Ovary (tissue), 9 donors: ENCODE measurements around the gene RFXANK. TPM values are rescaled to one million over a fixed set of nuclear protein-coding genes. Genes with fewer than 3 reads are reported as not detected.

ENCODE experiments used
- DNase-seq, 5 donors: peaks; one replicate each; pipeline ENCODE4 v3.0.0-alpha.2; 2019 to 2020
- H3K27ac ChIP-seq, 2 donors: fragments of 200-600 bp; one replicate each; pipeline versions ENCODE4 v1.5.1 to v1.8.0; 2019 to 2022
- H3K27me3 ChIP-seq: fragments of 200-600 bp; one replicate; pipeline ENCODE4 v1.8.0; 2022
- H3K36me3 ChIP-seq: fragments of 200-600 bp; sonication (generic); one replicate; pipeline ENCODE4 v1.5.1; 2019
- H3K4me1 ChIP-seq: one replicate; pipeline ENCODE4 v1.8.1; 2013; ENCODE audit warnings: mild to moderate bottlenecking, moderate library complexity; ENCODE audit not compliant: insufficient read depth
- H3K4me3 ChIP-seq: fragments of 200-600 bp; sonication (generic); one replicate; pipeline ENCODE4 v1.5.1; 2017
- H3K9me3 ChIP-seq, 2 donors: fragments of 200-600 bp in 1 of 2; sonication (generic) in 1 of 2; one replicate each; pipeline versions ENCODE4 v1.5.1 to v1.8.1; 2013 to 2019; ENCODE audit warnings: mild to moderate bottlenecking in 1 of 2, moderate library complexity in 1 of 2
- EP300 ChIP-seq: sonication (generic); formaldehyde crosslinking; IDR thresholded peaks from one replicate; pipeline ENCODE4 v1.6.1; 2017; ENCODE audit warnings: antibody characterized with exemption
- POLR2A ChIP-seq: fragments of 450-650 bp; IDR thresholded peaks from one replicate; pipeline ENCODE4 v1.6.1; 2017; ENCODE audit warnings: antibody characterized with exemption, mild to moderate bottlenecking, moderate library complexity
- WGBS, 3 donors: extraction: QIAGEN DNeasy Blood & Tissue Kit in 1 of 3; methylation state at CpG; one replicate each; pipeline versions ENCODE4 v1.1.5 to v1.1.7; 2013 to 2017; 5-methylcytosine and 5-hydroxymethylcytosine counted together
- intact Hi-C, 4 donors: fragments of 100-400 bp; cut with DNase I; formaldehyde crosslinking; loops; one replicate each; pipeline versions ENCODE4 v1.11.0 to v1.15.1; 2022 to 2023
- polyA plus RNA-seq, 2 donors: library from polyadenylated mRNA; stranded (reverse); fragments of 200-250 nt in 1 of 2; fragments of 350-450 nt in 1 of 2; fragmentation: Illumina TruSeq in 1 of 2; extraction: RNeasy Lipid Tissue Mini Kit (QIAGEN cat#74804) in 1 of 2; gene quantifications; one replicate each; pipeline ENCODE4 v1.2.3, GENCODE V29; 2013 to 2014
- total RNA-seq, 7 donors: library from RNA; depleted of rRNA in 2 of 7; stranded (reverse); fragments of >200 nt in 2 of 7; fragmentation: NEBNext Ultra II Directional in 3 of 7; extraction: Animal tissue kit (Norgen Biotek cat#: 25700) in 3 of 7; gene quantifications; one replicate each; pipeline versions ENCODE4 v1.1.0 to v1.2.4, GENCODE V29; 2016 to 2023
- TF ChIP-seq, protein P1 (sequence below), 3 donors: fragments of 450-650 bp in 2 of 3; fragments of 200-600 bp in 1 of 3; IDR thresholded peaks; one replicate each; pipeline versions ENCODE4 v1.5.1 to v1.8.0; 2016 to 2022; ENCODE audit warnings: antibody characterized with exemption in 3 of 3, mild to moderate bottlenecking in 1 of 3
- donor health status: DM: no; HTN: no; CAD: no; lungs with moderate emphysema.
- donor health status: DM: no; HTN: no; CAD: no.
- donor health status: Bipolar disorder and iron deficiency.
- donor health status: DM: yes; HTN: yes; CAD: no.
- donor health status: DM: no; HTN: no; CAD: no.
- donor health status: DM: yes; HTN: yes; CAD: no.

Gene RFXANK
- total and polyA plus RNA-seq, 9 donors, result 9.7 to 67.2 (median 58.4) TPM

DNA sequence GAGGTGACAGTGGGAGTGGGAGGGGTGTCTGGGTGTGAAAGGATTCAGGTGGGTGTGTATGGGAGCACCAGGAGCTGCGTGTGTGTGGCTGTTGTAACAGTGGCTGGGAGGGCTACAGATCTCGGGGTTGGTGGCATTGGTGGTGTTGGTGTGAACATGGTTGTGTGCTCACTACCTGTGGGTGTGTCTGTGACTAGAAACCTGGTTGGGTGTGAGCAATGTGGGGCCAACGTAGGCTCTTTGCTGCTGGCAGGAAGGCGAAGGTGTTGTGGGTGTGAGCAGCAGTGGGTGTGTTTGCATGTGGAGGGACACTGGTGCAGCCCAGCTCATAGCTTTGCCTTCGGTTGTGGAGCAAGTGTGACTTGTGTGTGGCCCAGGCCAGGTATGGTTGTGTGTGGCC is 14.9 kb downstream of the RFXANK start:
- 56 to 70% (median 59%) methylated on average over 5 of the region's 5 CpGs for WGBS, 3 donors
- no peak for TF ChIP-seq EP300
- TF ChIP-seq, protein P1, sequence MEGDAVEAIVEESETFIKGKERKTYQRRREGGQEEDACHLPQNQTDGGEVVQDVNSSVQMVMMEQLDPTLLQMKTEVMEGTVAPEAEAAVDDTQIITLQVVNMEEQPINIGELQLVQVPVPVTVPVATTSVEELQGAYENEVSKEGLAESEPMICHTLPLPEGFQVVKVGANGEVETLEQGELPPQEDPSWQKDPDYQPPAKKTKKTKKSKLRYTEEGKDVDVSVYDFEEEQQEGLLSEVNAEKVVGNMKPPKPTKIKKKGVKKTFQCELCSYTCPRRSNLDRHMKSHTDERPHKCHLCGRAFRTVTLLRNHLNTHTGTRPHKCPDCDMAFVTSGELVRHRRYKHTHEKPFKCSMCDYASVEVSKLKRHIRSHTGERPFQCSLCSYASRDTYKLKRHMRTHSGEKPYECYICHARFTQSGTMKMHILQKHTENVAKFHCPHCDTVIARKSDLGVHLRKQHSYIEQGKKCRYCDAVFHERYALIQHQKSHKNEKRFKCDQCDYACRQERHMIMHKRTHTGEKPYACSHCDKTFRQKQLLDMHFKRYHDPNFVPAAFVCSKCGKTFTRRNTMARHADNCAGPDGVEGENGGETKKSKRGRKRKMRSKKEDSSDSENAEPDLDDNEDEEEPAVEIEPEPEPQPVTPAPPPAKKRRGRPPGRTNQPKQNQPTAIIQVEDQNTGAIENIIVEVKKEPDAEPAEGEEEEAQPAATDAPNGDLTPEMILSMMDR (IDR thresholded peaks at IDR 0.05), result no peak
- no peak for TF ChIP-seq POLR2A
- no peak for DNase-seq
- intact Hi-C loops, result no loop called here
- no peak overlapping the region for H3K27ac ChIP-seq
- H3K36me3 ChIP-seq, result no peaks in the 10 kb centered on the region
- H3K4me3 ChIP-seq, result no peak overlapping the region
- H3K27me3 ChIP-seq, result no peaks in the 10 kb centered on the region
- no peaks in the 10 kb centered on the region for H3K9me3 ChIP-seq
- peaks cover 3% of the 10 kb centered on the region for H3K4me1 ChIP-seq

DNA sequence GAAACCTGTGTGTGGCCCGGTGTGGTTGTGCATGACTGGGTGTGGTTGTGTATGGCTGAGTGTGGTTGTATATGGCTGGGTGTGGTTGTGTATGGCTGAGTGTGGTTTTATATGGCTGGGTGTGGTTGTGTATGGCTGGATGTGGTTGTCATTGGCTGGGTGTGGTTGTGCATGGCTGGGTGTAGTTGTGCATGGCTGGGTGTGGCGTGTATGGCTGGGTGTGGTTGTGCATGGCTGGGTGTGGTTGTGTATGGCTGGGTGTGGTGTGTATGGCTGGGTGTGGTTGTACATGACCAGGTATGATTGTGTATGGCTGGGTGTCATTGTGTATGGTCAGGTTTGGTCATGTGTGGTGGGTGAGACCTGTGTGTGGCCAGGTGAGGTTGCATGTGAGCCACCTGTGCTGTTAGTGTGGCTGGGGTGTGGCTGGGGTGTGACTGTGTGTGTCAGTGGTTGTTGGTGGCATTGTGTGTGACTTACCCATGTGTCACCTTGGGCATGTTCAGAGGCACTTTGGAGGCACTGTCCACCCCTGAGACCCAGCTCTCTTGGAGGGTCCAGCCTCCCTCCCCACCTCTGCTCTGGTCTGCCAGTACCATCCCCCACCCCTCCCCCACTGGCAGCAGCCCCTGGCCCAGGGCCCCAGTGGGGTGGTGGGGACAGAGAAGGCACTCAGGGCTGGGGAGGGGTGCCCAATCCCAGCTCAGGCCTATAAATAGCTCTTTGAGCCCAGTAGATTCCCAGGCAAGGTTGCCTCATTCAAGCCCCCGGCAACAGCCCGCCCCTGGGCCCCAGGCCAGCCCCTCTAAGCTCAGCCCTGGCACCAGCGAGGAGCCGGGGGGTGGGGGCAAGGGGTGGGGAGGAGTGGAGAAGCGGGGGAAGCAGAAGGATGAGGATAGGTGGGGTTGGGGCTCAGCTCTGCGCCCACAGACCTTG is 15.8 kb downstream of the RFXANK start:
- intact Hi-C loops, result no loop called here
- no peaks in the 10 kb centered on the region for H3K4me1 ChIP-seq
- 44 to 50% (median 48%) methylated on average over 7 to 8 of the region's 8 CpGs for WGBS, 3 donors
- no peaks in the 10 kb centered on the region for H3K36me3 ChIP-seq
- DNase-seq, result no peak
- H3K27me3 ChIP-seq, result no peaks in the 10 kb centered on the region
- no peaks in the 10 kb centered on the region for H3K9me3 ChIP-seq
- TF ChIP-seq, protein P1 (IDR thresholded peaks at IDR 0.05), result no peak
- TF ChIP-seq POLR2A, result no peak
- TF ChIP-seq EP300, result no peak
- H3K4me3 ChIP-seq, result no peak overlapping the region
- H3K27ac ChIP-seq, result no peak overlapping the region

DNA sequence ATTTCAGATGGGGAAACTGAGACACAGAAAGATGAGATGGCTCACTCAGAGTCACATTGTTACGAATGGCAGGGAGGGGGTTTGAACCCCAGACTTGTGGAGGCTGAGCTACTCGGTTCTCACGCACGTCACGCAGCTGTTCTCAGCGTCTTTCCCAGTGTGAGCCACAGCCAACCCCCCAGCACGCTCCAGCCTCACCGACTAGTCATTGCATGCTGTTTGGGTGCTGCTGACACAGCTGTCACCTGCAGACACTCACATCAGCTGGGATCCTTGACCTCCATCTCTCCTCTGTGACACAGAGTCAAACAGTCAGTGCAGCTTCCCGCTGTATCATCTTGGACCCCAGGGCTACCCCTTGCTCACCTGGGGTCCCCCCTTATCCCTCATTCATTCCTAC is 17.3 kb downstream of the RFXANK start:
- DNase-seq, result no peak
- Histone ChIP-seq H3K27ac (no peak overlapping the region), H3K4me1 (no peaks in the 10 kb centered on the region), H3K9me3 (no peaks in the 10 kb centered on the region), H3K4me3 (no peak overlapping the region), H3K36me3 (no peaks in the 10 kb centered on the region), H3K27me3 (no peaks in the 10 kb centered on the region)
- no peak for TF ChIP-seq EP300
- TF ChIP-seq, protein P1 (IDR thresholded peaks at IDR 0.05), result no peak
- TF ChIP-seq POLR2A, result no peak
- WGBS, 3 donors, result 53 to 66% (median 56%) methylated on average over 9 of the region's 9 CpGs
- intact Hi-C loops, result no loop called here

DNA sequence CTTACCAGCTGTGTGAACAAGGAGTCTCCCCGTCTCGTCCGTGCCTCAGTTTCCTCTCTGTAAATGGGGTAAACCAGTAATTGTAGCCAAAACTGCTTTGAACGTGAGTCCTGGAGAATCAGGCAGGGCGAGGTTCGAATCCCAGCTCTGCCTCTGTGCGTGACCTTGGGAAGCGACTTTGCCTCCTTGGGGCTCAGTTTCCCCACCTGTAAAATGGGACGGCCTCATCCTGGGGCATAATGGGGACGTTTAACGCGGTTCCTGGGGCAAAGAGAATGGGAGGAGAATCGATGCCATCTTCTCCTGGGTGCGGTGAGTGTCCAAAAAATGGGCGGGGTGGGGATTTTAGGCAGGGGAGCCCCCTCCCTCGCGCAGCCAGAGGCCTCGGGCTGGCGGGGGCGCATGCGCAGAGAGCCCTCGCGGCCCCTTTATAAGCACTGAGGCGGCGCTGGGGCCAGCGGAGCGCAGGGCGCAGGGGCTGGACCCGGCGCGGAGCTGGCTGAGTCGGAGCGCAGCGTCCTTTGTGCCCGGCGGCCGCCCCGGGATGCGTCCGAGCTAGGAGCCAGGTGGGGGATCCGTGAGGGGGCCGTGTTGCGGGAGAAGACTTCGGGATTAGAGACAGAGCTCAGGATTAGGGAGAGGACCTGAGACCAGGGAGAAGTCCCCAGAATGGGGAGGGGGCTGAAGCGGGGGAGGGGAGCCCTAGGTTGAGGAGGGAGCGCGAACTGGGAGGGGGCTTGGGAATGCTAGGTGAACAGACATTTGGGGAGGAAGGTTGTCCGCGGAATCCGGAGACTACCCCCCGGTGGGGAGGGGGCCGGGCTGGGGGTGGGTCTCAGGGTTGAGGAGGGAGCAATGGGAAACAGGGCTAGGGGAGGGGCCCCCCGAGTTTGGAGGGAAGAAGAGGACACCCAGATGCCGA is 19.7 kb downstream of the RFXANK start, which contains the start of gene NCAN:
NCAN (plus strand) TSS at position 460 of the 922 bp plus-strand sequence. CDS start 4,996 bp downstream, outside the sequence.
- WGBS, 3 donors, result 7% methylated on average over 51 to 54 of the region's 54 CpGs
- no peaks in the 10 kb centered on the region for H3K27me3 ChIP-seq
- H3K36me3 ChIP-seq, result no peaks in the 10 kb centered on the region
- no peaks in the 10 kb centered on the region for H3K9me3 ChIP-seq
- TF ChIP-seq EP300 (no peak), POLR2A (no peak)
- TF ChIP-seq, protein P1 (IDR thresholded peaks at IDR 0.05), result no peak
- H3K27ac ChIP-seq, result no peak within 1 kb of the TSS
- no peaks in the 10 kb centered on the region for H3K4me1 ChIP-seq
- intact Hi-C loops, result no loop called here
- H3K4me3 ChIP-seq, result no peak within 1 kb of the TSS
- DNase-seq, result no peak
